Activated CD4-positive, alpha-beta T cell treated with anti-CD3 and anti-CD28 coated beads, Interleukin-2, amount 50 U/mL, for 4 hours (primary cell): ENCODE measurements around the gene ADGRL1.

Experiments used
- DNase-seq, 2 experiments: peaks; one replicate each; pipeline ENCODE4 v3.0.0-alpha.2; 2020

ADGRL1 gene

GRCh38 chr19:14107581-14108461, 98.1 kb downstream of the ADGRL1 start:
- no peak for DNase-seq

- DNase-seq = no peak
These were observed 99.1 kb downstream of the ADGRL1 start for GRCh38 chr19:14106840-14107239.

GRCh38 chr19:14105680-14106079, 100.3 kb downstream of the ADGRL1 start:
- no peak for DNase-seq

GRCh38 chr19:14103310-14103709, 102.7 kb downstream of the ADGRL1 start:
- DNase-seq = no peak

GRCh38 chr19:14102756-14103155, 103.2 kb downstream of the ADGRL1 start:
- no peak for DNase-seq

GRCh38 chr19:14102102-14102696, 103.8 kb downstream of the ADGRL1 start:
- no peak for DNase-seq

GRCh38 chr19:14101003-14101545, 104.9 kb downstream of the ADGRL1 start:
- DNase-seq = no peak
